PC-9 (cell line): ENCODE data around the gene MYO18B. TPM values are rescaled to one million over a fixed set of nuclear protein-coding genes. Genes with fewer than 3 reads are reported as not detected.

ENCODE experiments used
- BruUV-seq: library from RNA; stranded (reverse); fragments of 400-500 nt; replicated peaks from 2 replicates; lab custom pipeline; 2021; lab: Mats Ljungman, UMichigan
- CTCF ChIA-PET: fragments of 300-600 bp; sonication (Branson Sonifier 250); formaldehyde crosslinking; loops from one replicate; lab custom pipeline; 2022; ENCODE audit warnings: antibody characterized with exemption; lab: Charles Lee
- POLR2A ChIA-PET: fragments of 300-600 bp; sonication (Branson Sonifier 250); formaldehyde crosslinking; loops from one replicate; lab custom pipeline; 2022; ENCODE audit warnings: antibody characterized with exemption; ENCODE audit not compliant: unreplicated experiment; lab: Charles Lee
- DNase-seq, 2 experiments: peaks; one replicate each; pipeline versions ENCODE4 v3.0.0 to v3.0.0-alpha.2; 2015 to 2022; ENCODE audit warnings: mixed read lengths in 1 of 2
- H2AFZ ChIP-seq: fragments of 200-600 bp; sonication (generic); 2 replicates; pipeline ENCODE4 v1.8.1; 2017; ENCODE audit warnings: antibody characterized with exemption
- H3F3A ChIP-seq: fragments of 200-600 bp; sonication (generic); 2 replicates; pipeline ENCODE4 v1.8.1; 2017; ENCODE audit warnings: antibody characterized with exemption, mild to moderate bottlenecking, low read depth; ENCODE audit not compliant: insufficient read depth
- H3K27ac ChIP-seq: fragments of 200-600 bp; sonication (generic); 2 replicates; pipeline ENCODE4 v1.6.1; 2016; ENCODE audit warnings: mixed run types
- H3K27me3 ChIP-seq: fragments of 200-600 bp; sonication (generic); 2 replicates; pipeline ENCODE4 v1.6.1; 2016; ENCODE audit warnings: low read depth, mixed run types; ENCODE audit not compliant: insufficient read depth
- H3K36me3 ChIP-seq: fragments of 200-600 bp; sonication (generic); 2 replicates; pipeline ENCODE4 v1.6.1; 2016; ENCODE audit warnings: low read depth, mixed run types
- H3K4me1 ChIP-seq: fragments of 200-600 bp; sonication (generic); replicated peaks from 2 replicates; pipeline ENCODE4 v1.6.1; 2016; ENCODE audit warnings: mixed run types; ENCODE audit not compliant: insufficient read depth
- H3K4me2 ChIP-seq: fragments of 200-600 bp; sonication (generic); 2 replicates; pipeline ENCODE4 v1.6.1; 2017; ENCODE audit warnings: mixed run types
- H3K4me3 ChIP-seq: fragments of 200-600 bp; sonication (generic); 2 replicates; pipeline ENCODE4 v1.6.1; 2016; ENCODE audit warnings: mixed run types
- H3K79me2 ChIP-seq: fragments of 200-600 bp; sonication (generic); 2 replicates; pipeline ENCODE4 v1.6.1; 2017; ENCODE audit warnings: low read depth, mixed run types
- H3K9me2 ChIP-seq: fragments of 200-600 bp; sonication (generic); 2 replicates; pipeline ENCODE4 v1.8.1; 2017; ENCODE audit warnings: mild to moderate bottlenecking; ENCODE audit not compliant: insufficient read depth
- H3K9me3 ChIP-seq: fragments of 200-600 bp; sonication (generic); 2 replicates; pipeline ENCODE4 v1.8.1; 2016; ENCODE audit warnings: low read depth; ENCODE audit not compliant: insufficient read depth
- H4K20me1 ChIP-seq: fragments of 200-600 bp; sonication (generic); 2 replicates; pipeline ENCODE4 v1.8.1; 2017; ENCODE audit not compliant: insufficient read depth
- EZH2 ChIP-seq: fragments of 200-600 bp; sonication (generic); IDR thresholded peaks from 2 replicates; pipeline ENCODE4 v1.8.0; 2017; ENCODE audit warnings: antibody characterized with exemption, low read depth
- intact Hi-C: fragments of 100-400 bp; cut with micrococcal nuclease; formaldehyde crosslinking; loops from one replicate; pipeline ENCODE4 v1.10.0; 2022; ENCODE audit not compliant: unreplicated experiment
- total RNA-seq: library from RNA; stranded (reverse); gene quantifications from 2 replicates; pipeline ENCODE4 v1.2.3, GENCODE V29; 2021
- TF ChIP-seq, protein P1 (sequence below): fragments of 200-600 bp; sonication (generic); conservative IDR thresholded peaks from 2 replicates; pipeline ENCODE4 v1.6.1; 2017; ENCODE audit warnings: mixed run types, antibody characterized with exemption, mild to moderate bottlenecking, moderate library complexity

MYO18B gene
- total RNA-seq, 1 experiment from 2014 or later: not detected

DNA sequence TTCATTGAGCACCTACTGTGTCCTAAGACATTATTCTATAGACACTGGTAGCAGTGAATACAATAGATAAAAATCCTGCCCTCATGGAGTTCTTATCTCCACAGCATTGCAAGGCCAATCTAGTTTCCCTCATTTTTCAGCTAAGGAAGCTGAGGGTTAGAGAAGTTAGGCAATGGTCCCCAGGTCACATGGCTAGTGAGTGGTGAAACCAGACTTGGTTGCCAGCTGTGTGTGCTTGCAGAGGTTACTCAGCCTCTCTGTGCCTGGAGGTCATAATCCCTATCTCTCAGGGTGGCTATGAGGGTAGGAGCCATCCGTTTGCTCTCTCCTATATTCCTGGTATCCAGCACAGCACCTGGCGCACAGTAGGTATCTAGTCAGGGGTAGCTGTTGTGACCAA, 279.5 kb downstream of the MYO18B start:
- no peaks in the 10 kb centered on the region for H3K9me3 ChIP-seq
- H3K9me2 ChIP-seq: no peaks in the 10 kb centered on the region
- no peaks in the 10 kb centered on the region for H3K4me1 ChIP-seq
- H4K20me1 ChIP-seq: no peaks in the 10 kb centered on the region
- intact Hi-C loops: no loop called here
- H2AFZ ChIP-seq: no peak overlapping the region
- no peak overlapping the region for H3K4me2 ChIP-seq
- ChIA-PET CTCF (no interaction called here), POLR2A (no interaction called here)
- no peak overlapping the region for H3K4me3 ChIP-seq
- peaks cover 32% of the 10 kb centered on the region for H3K27me3 ChIP-seq
- no peaks in the 10 kb centered on the region for H3K36me3 ChIP-seq
- no TSS peak for BruUV-seq
- H3K79me2 ChIP-seq: no peaks in the 10 kb centered on the region
- TF ChIP-seq, protein P1, sequence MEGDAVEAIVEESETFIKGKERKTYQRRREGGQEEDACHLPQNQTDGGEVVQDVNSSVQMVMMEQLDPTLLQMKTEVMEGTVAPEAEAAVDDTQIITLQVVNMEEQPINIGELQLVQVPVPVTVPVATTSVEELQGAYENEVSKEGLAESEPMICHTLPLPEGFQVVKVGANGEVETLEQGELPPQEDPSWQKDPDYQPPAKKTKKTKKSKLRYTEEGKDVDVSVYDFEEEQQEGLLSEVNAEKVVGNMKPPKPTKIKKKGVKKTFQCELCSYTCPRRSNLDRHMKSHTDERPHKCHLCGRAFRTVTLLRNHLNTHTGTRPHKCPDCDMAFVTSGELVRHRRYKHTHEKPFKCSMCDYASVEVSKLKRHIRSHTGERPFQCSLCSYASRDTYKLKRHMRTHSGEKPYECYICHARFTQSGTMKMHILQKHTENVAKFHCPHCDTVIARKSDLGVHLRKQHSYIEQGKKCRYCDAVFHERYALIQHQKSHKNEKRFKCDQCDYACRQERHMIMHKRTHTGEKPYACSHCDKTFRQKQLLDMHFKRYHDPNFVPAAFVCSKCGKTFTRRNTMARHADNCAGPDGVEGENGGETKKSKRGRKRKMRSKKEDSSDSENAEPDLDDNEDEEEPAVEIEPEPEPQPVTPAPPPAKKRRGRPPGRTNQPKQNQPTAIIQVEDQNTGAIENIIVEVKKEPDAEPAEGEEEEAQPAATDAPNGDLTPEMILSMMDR: no peak
- TF ChIP-seq EZH2: no peak
- DNase-seq: no peak
- no peak overlapping the region for H3K27ac ChIP-seq
- H3F3A ChIP-seq: no peaks in the 10 kb centered on the region

DNA sequence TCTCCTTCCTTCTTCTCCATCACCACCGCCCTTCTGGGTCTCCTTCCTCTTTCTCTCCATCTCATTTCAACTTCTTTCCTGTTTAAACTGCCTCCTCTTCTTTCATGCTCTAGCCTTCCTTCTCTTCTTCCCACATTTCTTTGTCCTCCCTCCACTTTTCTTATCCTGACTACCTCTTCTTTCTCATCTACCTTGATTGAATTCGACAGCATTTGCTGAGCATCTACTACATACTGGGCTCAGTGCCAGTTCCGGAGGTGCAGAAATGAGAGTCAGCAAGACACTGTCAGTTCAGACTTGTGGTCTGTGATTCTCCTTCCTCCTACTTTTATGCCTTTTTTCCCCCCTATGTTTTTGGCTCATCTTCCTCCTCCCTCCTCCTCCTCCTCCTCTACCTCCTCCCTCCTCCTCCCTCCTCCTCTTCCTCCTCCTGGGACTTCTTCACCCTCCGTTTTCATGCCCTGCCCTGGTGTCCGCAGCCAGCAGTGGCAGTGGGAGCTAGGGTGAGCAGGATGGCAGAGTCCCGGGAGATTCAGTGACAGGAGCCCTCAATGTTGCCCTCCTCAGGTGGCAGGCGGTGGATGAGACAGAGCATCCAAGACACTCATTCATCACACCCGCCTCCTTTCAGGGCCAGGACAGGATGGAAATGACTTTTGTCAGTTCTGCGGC, 281.3 kb downstream of the MYO18B start:
- no peak overlapping the region for H3K27ac ChIP-seq
- H3K9me3 ChIP-seq: no peaks in the 10 kb centered on the region
- peaks cover 46% of the 10 kb centered on the region for H3K27me3 ChIP-seq
- H3K9me2 ChIP-seq: no peaks in the 10 kb centered on the region
- intact Hi-C loops: no loop called here
- no peak for DNase-seq
- POLR2A ChIA-PET: no interaction called here
- H2AFZ ChIP-seq: no peak overlapping the region
- TF ChIP-seq EZH2: no peak
- TF ChIP-seq, protein P1: no peak
- no peak overlapping the region for H3K4me3 ChIP-seq
- H3K4me1 ChIP-seq: no peaks in the 10 kb centered on the region
- H3F3A ChIP-seq: no peaks in the 10 kb centered on the region
- no peaks in the 10 kb centered on the region for H3K36me3 ChIP-seq
- no TSS peak for BruUV-seq
- CTCF ChIA-PET: no interaction called here
- H3K4me2 ChIP-seq: no peak overlapping the region
- H3K79me2 ChIP-seq: no peaks in the 10 kb centered on the region
- H4K20me1 ChIP-seq: no peaks in the 10 kb centered on the region

DNA sequence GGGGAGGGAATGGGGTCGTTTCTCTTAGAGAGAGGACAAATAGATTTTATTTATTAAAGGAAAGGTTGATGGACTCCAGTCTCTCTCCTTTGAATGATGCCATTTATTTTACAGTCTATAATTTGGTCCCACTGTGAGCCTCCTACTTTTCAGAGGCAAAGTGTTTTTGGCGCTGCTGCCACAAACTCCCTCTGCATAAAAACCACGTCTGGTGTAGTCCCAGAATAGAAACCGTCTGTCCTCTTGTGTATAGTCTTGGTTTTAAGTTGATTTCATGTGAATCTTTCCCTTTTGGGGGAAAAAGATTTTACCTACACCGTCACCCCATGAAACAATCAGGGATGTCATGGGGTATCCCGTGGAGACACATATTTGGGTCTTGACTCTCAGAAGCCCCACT, 283.6 kb downstream of the MYO18B start:
- no peak for TF ChIP-seq EZH2
- TF ChIP-seq, protein P1: no peak
- Histone ChIP-seq H2AFZ (no peak overlapping the region), H3F3A (no peaks in the 10 kb centered on the region), H3K27me3 (peaks cover 63% of the 10 kb centered on the region), H3K79me2 (no peaks in the 10 kb centered on the region), H3K36me3 (no peaks in the 10 kb centered on the region), H3K9me3 (no peaks in the 10 kb centered on the region), H3K27ac (no peak overlapping the region), H3K9me2 (no peaks in the 10 kb centered on the region), H3K4me2 (no peak overlapping the region), H3K4me3 (no peak overlapping the region), H3K4me1 (no peaks in the 10 kb centered on the region), H4K20me1 (no peaks in the 10 kb centered on the region)
- ChIA-PET POLR2A (no interaction called here), CTCF (no interaction called here)
- DNase-seq: no peak
- BruUV-seq: no TSS peak
- intact Hi-C loops: no loop called here
